Upper lobe of left lung (tissue), 6 donors: ENCODE data around the gene NOM1. TPM values are rescaled to one million over a fixed set of nuclear protein-coding genes. Genes with fewer than 3 reads are reported as not detected.

Experiments
- ATAC-seq, 2 donors: fragments of 200-7000 bp; cut with Tn5 transposase; one replicate each; pipeline ENCODE4 v1.9.1; 2022; ENCODE audit warnings: mild to moderate bottlenecking in 2 of 2, moderate library complexity in 2 of 2; ENCODE audit not compliant: low FRiP score in 2 of 2
- DNase-seq, 2 donors: peaks; one replicate each; pipeline ENCODE4 v3.0.0-alpha.2; 2019 to 2020
- H3K27ac ChIP-seq, 4 donors: fragments of 200-600 bp; sonication (generic); one replicate each; pipeline ENCODE4 v1.5.1; 2016 to 2019
- H3K27me3 ChIP-seq, 4 donors: fragments of 200-600 bp; sonication (generic); one replicate each; pipeline ENCODE4 v1.5.1; 2017 to 2019
- H3K36me3 ChIP-seq, 4 donors: fragments of 200-600 bp; sonication (generic); one replicate each; pipeline ENCODE4 v1.5.1; 2016 to 2019
- H3K4me1 ChIP-seq, 4 donors: fragments of 200-600 bp; sonication (generic); one replicate each; pipeline ENCODE4 v1.5.1; 2018 to 2019
- H3K4me3 ChIP-seq, 4 donors: fragments of 200-600 bp; sonication (generic); one replicate each; pipeline ENCODE4 v1.5.1; 2017 to 2019; ENCODE audit warnings: mild to moderate bottlenecking in 2 of 4, moderate library complexity in 1 of 4
- H3K9me3 ChIP-seq, 4 donors: fragments of 200-600 bp; sonication (generic); one replicate each; pipeline ENCODE4 v1.5.1; 2018 to 2019
- CTCF ChIP-seq, 6 experiments: fragments of 450-650 bp in 4 of 6; fragments of 200-600 bp in 2 of 6; sonication (generic) in 2 of 6; IDR thresholded peaks; one replicate each; pipeline ENCODE4 v1.5.1; 2016 to 2019; ENCODE audit warnings: antibody characterized with exemption in 6 of 6
- EP300 ChIP-seq, 4 donors: sonication (generic); formaldehyde crosslinking; IDR thresholded peaks; one replicate each; pipeline ENCODE4 v1.5.1; 2017; ENCODE audit warnings: antibody characterized with exemption in 4 of 4, control low read depth in 2 of 4
- POLR2A ChIP-seq, 4 donors: fragments of 450-650 bp; IDR thresholded peaks; one replicate each; pipeline ENCODE4 v1.5.1; 2016 to 2017; ENCODE audit warnings: antibody characterized with exemption in 4 of 4, mild to moderate bottlenecking in 2 of 4
- POLR2AphosphoS5 ChIP-seq, 2 donors: sonication (generic); formaldehyde crosslinking; IDR thresholded peaks; one replicate each; pipeline ENCODE4 v1.5.1; 2017; ENCODE audit warnings: antibody characterized with exemption in 2 of 2
- WGBS, 2 donors: methylation state at CpG; one replicate each; pipeline ENCODE4 v1.1.5; 2017 to 2018; 5-methylcytosine and 5-hydroxymethylcytosine counted together
- total RNA-seq, 6 donors: library from RNA; depleted of rRNA in 4 of 6; stranded (reverse); fragments of >200 nt in 4 of 6; gene quantifications; one replicate each; pipeline versions ENCODE4 v1.1.0 to v1.2.1, GENCODE V29; 2016 to 2021
- donor health status: DM: no; HTN: no; CAD: no; lungs with moderate emphysema.
- donor health status: DM: no; HTN: yes; CAD: no; lungs with severe emphysema.

The NOM1 gene
- total RNA-seq, 6 donors from 2014 or later, result 18.7 to 49.2 (median 22.8) TPM

- DNase-seq (no peak), ATAC-seq (no peak)
- TF ChIP-seq CTCF (IDR thresholded peaks at IDR 0.05) (no peak), POLR2AphosphoS5 (IDR thresholded peaks at IDR 0.05) (no peak), POLR2A (IDR thresholded peaks at IDR 0.05) (no peak), EP300 (IDR thresholded peaks at IDR 0.05) (no peak)
- H3K4me3 ChIP-seq, result no peak overlapping the region
- H3K36me3 ChIP-seq, result peaks cover 14 to 75% (median 62%) of the 10 kb centered on the region in 4 donors
- WGBS, 2 donors, result 86 to 89% methylated on average over 2 of the region's 2 CpGs
- H3K4me1 ChIP-seq, result peaks cover 20 to 30% (median 21%) of the 10 kb centered on the region in 4 donors
- H3K27me3 ChIP-seq, result no peaks in the 10 kb centered on the region
- no peak overlapping the region for H3K27ac ChIP-seq
- H3K9me3 ChIP-seq, result no peaks in the 10 kb centered on the region
Measured at GRCh38 chr7:156954941-156955340, 5.4 kb downstream of the NOM1 start.

- no peaks in the 10 kb centered on the region for H3K27me3 ChIP-seq
- WGBS, 2 donors, result 96 to 100% methylated on average over 2 of the region's 2 CpGs
- peaks cover 5 to 12% (median 6%) of the 10 kb centered on the region in 4 donors for H3K4me1 ChIP-seq
Measured at GRCh38 chr7:156956727-156957126, 7.2 kb downstream of the NOM1 start.

GRCh38 chr7:156962145-156962544 lies 12.6 kb downstream of the NOM1 start:
- no peak for ATAC-seq
- Histone ChIP-seq H3K4me1 (no peaks in the 10 kb centered on the region), H3K27ac (no peak overlapping the region), H3K9me3 (no peaks in the 10 kb centered on the region), H3K36me3 (peaks cover 49 to 96% (median 84%) of the 10 kb centered on the region in 4 donors), H3K27me3 (no peaks in the 10 kb centered on the region), H3K4me3 (no peak overlapping the region)
- no peak for DNase-seq
- WGBS, 2 donors, result 95 to 99% methylated on average over 17 to 18 of the region's 18 CpGs
- TF ChIP-seq CTCF (IDR thresholded peaks at IDR 0.05) (no peak), POLR2AphosphoS5 (IDR thresholded peaks at IDR 0.05) (no peak), POLR2A (IDR thresholded peaks at IDR 0.05) (no peak), EP300 (IDR thresholded peaks at IDR 0.05) (no peak)

More at GRCh38 chr7:156956727-156957126, 7.2 kb downstream of the NOM1 start:
- ATAC-seq, result no peak
- peaks cover 27 to 93% (median 78%) of the 10 kb centered on the region in 4 donors for H3K36me3 ChIP-seq
- DNase-seq, result no peak
- H3K4me3 ChIP-seq, result no peak overlapping the region
- no peak overlapping the region for H3K27ac ChIP-seq
- TF ChIP-seq POLR2A (IDR thresholded peaks at IDR 0.05), result no peak
- no peak for TF ChIP-seq EP300 (IDR thresholded peaks at IDR 0.05)
- TF ChIP-seq POLR2AphosphoS5 (IDR thresholded peaks at IDR 0.05), result no peak
- no peak for TF ChIP-seq CTCF (IDR thresholded peaks at IDR 0.05)
- no peaks in the 10 kb centered on the region for H3K9me3 ChIP-seq

GRCh38 chr7:156962897-156963296 lies 13.4 kb downstream of the NOM1 start:
- Histone ChIP-seq H3K36me3 (peaks cover 49 to 99% (median 85%) of the 10 kb centered on the region in 4 donors), H3K27me3 (no peaks in the 10 kb centered on the region), H3K9me3 (no peaks in the 10 kb centered on the region), H3K4me3 (no peak overlapping the region), H3K27ac (no peak overlapping the region), H3K4me1 (no peaks in the 10 kb centered on the region)
- WGBS, 2 donors, result 98% methylated on average over 16 of the region's 16 CpGs
- ATAC-seq, result no peak
- no peak for DNase-seq
- TF ChIP-seq POLR2AphosphoS5 (IDR thresholded peaks at IDR 0.05) (no peak), EP300 (IDR thresholded peaks at IDR 0.05) (no peak), CTCF (IDR thresholded peaks at IDR 0.05) (no peak), POLR2A (IDR thresholded peaks at IDR 0.05) (no peak)

- 88 to 94% methylated on average over 12 of the region's 12 CpGs for WGBS, 2 donors
- Histone ChIP-seq H3K27ac (no peak overlapping the region), H3K27me3 (no peaks in the 10 kb centered on the region), H3K36me3 (peaks cover 49 to 99% (median 85%) of the 10 kb centered on the region in 4 donors), H3K9me3 (no peaks in the 10 kb centered on the region), H3K4me3 (no peak overlapping the region), H3K4me1 (no peaks in the 10 kb centered on the region)
- no peak for DNase-seq
- TF ChIP-seq POLR2A (IDR thresholded peaks at IDR 0.05), result no peak
- TF ChIP-seq POLR2AphosphoS5 (IDR thresholded peaks at IDR 0.05), result no peak
- no peak for TF ChIP-seq CTCF (IDR thresholded peaks at IDR 0.05)
- no peak for TF ChIP-seq EP300 (IDR thresholded peaks at IDR 0.05)
- ATAC-seq, result no peak
Measured at GRCh38 chr7:156963472-156963871, 14.0 kb downstream of the NOM1 start.
